HepG2 (cell line): ENCODE results near the gene PROC. TPM values are rescaled to one million over a fixed set of nuclear protein-coding genes. Genes with fewer than 3 reads are reported as not detected.

Source experiments
- ADNP ChIP-seq: sonication (generic); formaldehyde crosslinking; IDR thresholded peaks from 2 replicates; pipeline ENCODE4 v1.4.0; 2020; ENCODE audit warnings: missing genetic modification reagents
- BHLHE40 ChIP-seq: IDR thresholded peaks from 2 replicates; pipeline ENCODE4 v1.6.1; 2011; ENCODE audit warnings: low read length, improper control_type of control experiment
- CAMTA2 ChIP-seq: sonication (generic); formaldehyde crosslinking; IDR thresholded peaks from 2 replicates; pipeline ENCODE4 v1.4.0; 2020; ENCODE audit warnings: mild to moderate bottlenecking, missing genetic modification reagents, borderline replicate concordance
- CHD4 ChIP-seq: fragments of 200-600 bp; sonication (generic); IDR thresholded peaks from 2 replicates; pipeline ENCODE4 v1.7.0; 2017; ENCODE audit warnings: mild to moderate bottlenecking, low read length, borderline replicate concordance
- DBP ChIP-seq: sonication (generic); formaldehyde crosslinking; IDR thresholded peaks from 2 replicates; pipeline ENCODE4 v1.4.0; 2020; ENCODE audit warnings: missing genetic modification reagents; ENCODE audit errors: not compliant biosample characterization
- EEA1 ChIP-seq: sonication (generic); formaldehyde crosslinking; IDR thresholded peaks from 2 replicates; pipeline ENCODE4 v1.5.1; 2020; ENCODE audit warnings: mild to moderate bottlenecking, missing genetic modification reagents, borderline replicate concordance
- HDAC1 ChIP-seq: sonication (generic); formaldehyde crosslinking; IDR thresholded peaks from 2 replicates; pipeline ENCODE4 v1.5.1; 2020; ENCODE audit warnings: mild to moderate bottlenecking, missing genetic modification reagents
- HDAC2 ChIP-seq: sonication (generic); formaldehyde crosslinking; IDR thresholded peaks from 2 replicates; pipeline ENCODE4 v1.4.0; 2020; ENCODE audit warnings: missing genetic modification reagents
- HHEX ChIP-seq: IDR thresholded peaks from 2 replicates; pipeline ENCODE4 v1.6.1; 2016; ENCODE audit warnings: control low read depth
- HNF4A ChIP-seq: sonication (generic); formaldehyde crosslinking; IDR thresholded peaks from 2 replicates; pipeline ENCODE4 v1.4.0; 2020; ENCODE audit warnings: missing genetic modification reagents
- IKZF4 ChIP-seq: sonication (generic); formaldehyde crosslinking; IDR thresholded peaks from 2 replicates; pipeline ENCODE4 v1.5.1; 2020; ENCODE audit warnings: borderline replicate concordance, mild to moderate bottlenecking, low read depth, missing genetic modification reagents; ENCODE audit errors: not compliant biosample characterization
- MEIS1 ChIP-seq: sonication (generic); formaldehyde crosslinking; IDR thresholded peaks from 2 replicates; pipeline ENCODE4 v1.9.0; 2021; ENCODE audit warnings: mild to moderate bottlenecking, missing genetic modification reagents, moderate library complexity, borderline replicate concordance
- NFIC ChIP-seq: IDR thresholded peaks from 2 replicates; pipeline ENCODE4 v1.6.1; 2012; ENCODE audit warnings: mild to moderate bottlenecking, low read length, inconsistent platforms
- SIN3A ChIP-seq: IDR thresholded peaks from 2 replicates; pipeline ENCODE4 v1.6.1; 2011; ENCODE audit warnings: low read depth, mild to moderate bottlenecking, control low read depth, low read length, borderline replicate concordance
- SOX5 ChIP-seq: IDR thresholded peaks from 2 replicates; pipeline ENCODE4 v1.6.1; 2016; ENCODE audit warnings: borderline replicate concordance
- TARDBP ChIP-seq: sonication (generic); formaldehyde crosslinking; IDR thresholded peaks from 2 replicates; pipeline ENCODE4 v1.8.0; 2022; ENCODE audit warnings: mild to moderate bottlenecking, missing genetic modification reagents
- ZBTB7A ChIP-seq: sonication (generic); formaldehyde crosslinking; IDR thresholded peaks from 2 replicates; pipeline ENCODE4 v1.8.0; 2022; ENCODE audit warnings: mild to moderate bottlenecking, missing genetic modification reagents
- ZIK1 ChIP-seq: sonication (generic); formaldehyde crosslinking; IDR thresholded peaks from 2 replicates; pipeline ENCODE4 v1.5.0; 2020; ENCODE audit warnings: mild to moderate bottlenecking, low read depth, missing genetic modification reagents, borderline replicate concordance
- ZNF367 ChIP-seq: sonication (generic); formaldehyde crosslinking; IDR thresholded peaks from 2 replicates; pipeline ENCODE4 v1.4.0; 2020; ENCODE audit warnings: missing genetic modification reagents, borderline replicate concordance
- ZNF431 ChIP-seq: sonication (generic); formaldehyde crosslinking; IDR thresholded peaks from 2 replicates; pipeline ENCODE4 v1.9.0; 2022; ENCODE audit warnings: missing genetic modification reagents, low read depth, mild to moderate bottlenecking, borderline replicate concordance
- ZNF557 ChIP-seq: sonication (generic); formaldehyde crosslinking; IDR thresholded peaks from 2 replicates; pipeline ENCODE4 v1.4.0; 2020; ENCODE audit warnings: missing genetic modification reagents
- ZNF678 ChIP-seq: sonication (generic); formaldehyde crosslinking; IDR thresholded peaks from 2 replicates; pipeline ENCODE4 v1.4.0; 2020; ENCODE audit warnings: mild to moderate bottlenecking, missing genetic modification reagents
- ZNF775 ChIP-seq: sonication (generic); formaldehyde crosslinking; IDR thresholded peaks from 2 replicates; pipeline ENCODE4 v1.4.0; 2020; ENCODE audit warnings: missing genetic modification reagents, mild to moderate bottlenecking, moderate library complexity, borderline replicate concordance
- ZZZ3 ChIP-seq: sonication (generic); formaldehyde crosslinking; IDR thresholded peaks from 2 replicates; pipeline ENCODE4 v1.4.0; 2020; ENCODE audit warnings: missing genetic modification reagents, mild to moderate bottlenecking, borderline replicate concordance
- polyA plus RNA-seq, 8 experiments: library from polyadenylated mRNA; depleted of rRNA in 3 of 8; stranded (reverse) in 7 of 8; unstranded in 1 of 8; fragments of >200 nt; fragmentation: Illumina TruSeq in 4 of 8; extraction: Trizol in 4 of 8; gene quantifications; 2 replicates each; pipeline versions ENCODE4 v1.2.1 to v1.2.3, GENCODE V29; 2011 to 2016; ENCODE audit warnings: low read depth in 4 of 8, missing spikeins in 1 of 8, mixed read lengths in 1 of 8; ENCODE audit not compliant: insufficient read depth in 1 of 8
- total RNA-seq, 5 experiments: library from RNA; depleted of rRNA; stranded (reverse); fragments of >200 nt; fragmentation: Illumina TruSeq; extraction: Trizol; gene quantifications; 2 replicates each; pipeline ENCODE4 v1.2.3, GENCODE V29; 2016; ENCODE audit warnings: low read depth in 1 of 5
- TF ChIP-seq, protein P1 (sequence below): sonication (generic); formaldehyde crosslinking; IDR thresholded peaks from 2 replicates; pipeline ENCODE4 v1.4.0; 2020; ENCODE audit warnings: missing genetic modification reagents
- TF ChIP-seq, protein P2 (sequence below): sonication (generic); formaldehyde crosslinking; conservative IDR thresholded peaks from 2 replicates; pipeline ENCODE4 v1.8.0; 2022; ENCODE audit warnings: low read depth, missing genetic modification reagents

PROC gene
- total and polyA plus RNA-seq, 2 of the 13 experiments (the other 11 are each of a cell fraction or from before 2014, with no cell fraction given) = 134 to 185 TPM

GRCh38 chr2:127410871-127411652 lies 7.2 kb upstream of the PROC start (continued):
- TF ChIP-seq MEIS1 (CRISPR knock-in tag) = no peak
- no peak for TF ChIP-seq ZNF678 (CRISPR knock-in tag)
- no peak for TF ChIP-seq ZBTB7A (CRISPR knock-in tag)
- no peak for TF ChIP-seq TARDBP (CRISPR knock-in tag)
- TF ChIP-seq HNF4A = no peak
- no peak for TF ChIP-seq CAMTA2 (CRISPR knock-in tag)
- TF ChIP-seq CHD4 = peak; percentile 71; the same call in 1 of the 2 replicates
- no peak for TF ChIP-seq ZNF775 (CRISPR knock-in tag)
- no peak for TF ChIP-seq HHEX
- TF ChIP-seq BHLHE40 = no peak
- peak; percentile 42; the same call in 1 of the 2 replicates for TF ChIP-seq SOX5 (CRISPR knock-in tag)
- TF ChIP-seq ZNF557 = no peak
- TF ChIP-seq IKZF4 (CRISPR knock-in tag) = no peak
- TF ChIP-seq, protein P1, sequence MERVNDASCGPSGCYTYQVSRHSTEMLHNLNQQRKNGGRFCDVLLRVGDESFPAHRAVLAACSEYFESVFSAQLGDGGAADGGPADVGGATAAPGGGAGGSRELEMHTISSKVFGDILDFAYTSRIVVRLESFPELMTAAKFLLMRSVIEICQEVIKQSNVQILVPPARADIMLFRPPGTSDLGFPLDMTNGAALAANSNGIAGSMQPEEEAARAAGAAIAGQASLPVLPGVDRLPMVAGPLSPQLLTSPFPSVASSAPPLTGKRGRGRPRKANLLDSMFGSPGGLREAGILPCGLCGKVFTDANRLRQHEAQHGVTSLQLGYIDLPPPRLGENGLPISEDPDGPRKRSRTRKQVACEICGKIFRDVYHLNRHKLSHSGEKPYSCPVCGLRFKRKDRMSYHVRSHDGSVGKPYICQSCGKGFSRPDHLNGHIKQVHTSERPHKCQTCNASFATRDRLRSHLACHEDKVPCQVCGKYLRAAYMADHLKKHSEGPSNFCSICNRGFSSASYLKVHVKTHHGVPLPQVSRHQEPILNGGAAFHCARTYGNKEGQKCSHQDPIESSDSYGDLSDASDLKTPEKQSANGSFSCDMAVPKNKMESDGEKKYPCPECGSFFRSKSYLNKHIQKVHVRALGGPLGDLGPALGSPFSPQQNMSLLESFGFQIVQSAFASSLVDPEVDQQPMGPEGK (CRISPR knock-in tag) = peak; percentile 29; the same call in 1 of the 2 replicates
- TF ChIP-seq, protein P2, sequence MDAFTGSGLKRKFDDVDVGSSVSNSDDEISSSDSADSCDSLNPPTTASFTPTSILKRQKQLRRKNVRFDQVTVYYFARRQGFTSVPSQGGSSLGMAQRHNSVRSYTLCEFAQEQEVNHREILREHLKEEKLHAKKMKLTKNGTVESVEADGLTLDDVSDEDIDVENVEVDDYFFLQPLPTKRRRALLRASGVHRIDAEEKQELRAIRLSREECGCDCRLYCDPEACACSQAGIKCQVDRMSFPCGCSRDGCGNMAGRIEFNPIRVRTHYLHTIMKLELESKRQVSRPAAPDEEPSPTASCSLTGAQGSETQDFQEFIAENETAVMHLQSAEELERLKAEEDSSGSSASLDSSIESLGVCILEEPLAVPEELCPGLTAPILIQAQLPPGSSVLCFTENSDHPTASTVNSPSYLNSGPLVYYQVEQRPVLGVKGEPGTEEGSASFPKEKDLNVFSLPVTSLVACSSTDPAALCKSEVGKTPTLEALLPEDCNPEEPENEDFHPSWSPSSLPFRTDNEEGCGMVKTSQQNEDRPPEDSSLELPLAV (CRISPR knock-in tag) = no peak
- no peak for TF ChIP-seq ZZZ3 (CRISPR knock-in tag)
- TF ChIP-seq HDAC1 (CRISPR knock-in tag) = 0 out of 2 replicates have a peak, but pooled peaks have one; percentile 13
- TF ChIP-seq DBP (CRISPR knock-in tag) = no peak
- TF ChIP-seq ADNP (CRISPR knock-in tag) = no peak
- peak; percentile 59; the same call in 1 of the 2 replicates for TF ChIP-seq NFIC
- TF ChIP-seq ZNF367 = no peak
- no peak for TF ChIP-seq EEA1 (CRISPR knock-in tag)
- peak; percentile 21; the same call in 1 of the 2 replicates for TF ChIP-seq HDAC2 (CRISPR knock-in tag)
- no peak for TF ChIP-seq ZIK1 (CRISPR knock-in tag)
- no peak for TF ChIP-seq ZNF431 (CRISPR knock-in tag)
- no peak for TF ChIP-seq SIN3A
